SW480 (cell line): ENCODE results near the gene IKBKE.
"Not testable (repeated sequence)": the region's sequence is repeated elsewhere in the genome, so short reads cannot be mapped to it uniquely, and the experiment has no call there.

Experiments used
- DNase-seq: peaks from one replicate; pipeline ENCODE4 v3.0.0-alpha.2; 2016; ENCODE audit warnings: low spot score

IKBKE gene

GRCh38 chr1:206476058-206476457, 5.8 kb downstream of the IKBKE start:
- DNase-seq: no peak

GRCh38 chr1:206476591-206476990, 6.3 kb downstream of the IKBKE start:
- no peak for DNase-seq

DNA sequence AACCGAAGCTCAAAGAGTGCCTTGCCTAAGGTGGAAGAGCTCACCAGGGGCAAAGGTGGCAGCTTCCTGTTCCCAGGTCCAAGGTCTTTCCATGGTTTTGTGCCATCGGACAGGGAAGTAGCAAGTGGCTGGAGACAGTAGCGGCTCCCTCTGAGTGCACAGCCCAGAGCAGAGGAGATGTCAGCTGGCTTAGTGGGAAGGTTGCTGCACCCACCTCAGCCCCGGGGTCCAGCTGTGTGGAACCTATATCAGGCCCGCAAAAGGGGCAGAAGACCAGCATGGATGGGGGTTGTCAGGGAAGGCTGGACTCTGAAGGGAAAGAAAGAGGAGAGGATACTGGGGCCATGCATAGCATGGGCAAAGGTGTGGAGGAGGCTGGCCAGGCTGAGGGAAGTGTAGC, 6.8 kb downstream of the IKBKE start:
- DNase-seq: no peak

- no peak for DNase-seq
Measured at GRCh38 chr1:206477581-206478380, 7.5 kb downstream of the IKBKE start.

DNA sequence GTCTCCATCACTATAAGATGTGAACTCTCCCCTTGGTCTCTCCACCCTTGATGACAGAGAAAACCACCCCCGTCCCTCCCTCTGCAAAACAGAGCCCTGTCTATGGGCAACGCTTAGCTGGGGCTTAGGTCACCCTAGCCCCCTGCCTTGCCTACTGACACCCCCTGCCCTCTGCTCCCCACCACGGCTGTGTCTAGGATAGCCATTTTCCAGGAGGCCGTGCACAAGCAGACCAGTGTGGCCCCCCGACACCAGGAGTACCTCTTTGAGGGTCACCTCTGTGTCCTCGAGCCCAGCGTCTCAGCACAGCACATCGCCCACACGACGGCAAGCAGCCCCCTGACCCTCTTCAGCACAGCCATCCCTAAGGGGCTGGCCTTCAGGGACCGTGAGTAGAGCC, 8.5 kb downstream of the IKBKE start:
- DNase-seq: no peak

- peak; percentile 56 for DNase-seq
Measured at GRCh38 chr1:206479183-206480125, 9.2 kb downstream of the IKBKE start.

DNA sequence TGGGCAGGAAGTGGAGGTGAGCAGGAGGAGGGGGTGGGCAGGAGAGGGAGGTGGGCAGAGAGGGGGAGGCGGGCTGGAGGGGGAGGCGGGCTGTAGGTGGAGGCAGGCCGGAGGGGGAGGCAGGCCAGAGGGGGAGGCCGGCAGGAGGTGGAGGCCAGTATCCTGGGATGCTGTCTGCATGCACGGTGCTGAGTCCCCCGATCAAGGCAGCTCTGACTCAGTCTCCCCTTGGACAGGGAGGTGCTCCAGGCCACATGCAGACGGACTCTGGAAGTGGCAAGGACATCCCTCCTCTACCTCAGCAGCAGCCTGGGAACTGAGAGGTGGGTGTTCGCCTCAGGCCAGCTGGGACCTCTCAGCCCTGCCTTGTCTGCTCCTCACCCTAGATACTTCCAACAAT, 9.9 kb downstream of the IKBKE start:
- no peak for DNase-seq

GRCh38 chr1:206482611-206483010, 12.3 kb downstream of the IKBKE start:
- DNase-seq: no peak

DNA sequence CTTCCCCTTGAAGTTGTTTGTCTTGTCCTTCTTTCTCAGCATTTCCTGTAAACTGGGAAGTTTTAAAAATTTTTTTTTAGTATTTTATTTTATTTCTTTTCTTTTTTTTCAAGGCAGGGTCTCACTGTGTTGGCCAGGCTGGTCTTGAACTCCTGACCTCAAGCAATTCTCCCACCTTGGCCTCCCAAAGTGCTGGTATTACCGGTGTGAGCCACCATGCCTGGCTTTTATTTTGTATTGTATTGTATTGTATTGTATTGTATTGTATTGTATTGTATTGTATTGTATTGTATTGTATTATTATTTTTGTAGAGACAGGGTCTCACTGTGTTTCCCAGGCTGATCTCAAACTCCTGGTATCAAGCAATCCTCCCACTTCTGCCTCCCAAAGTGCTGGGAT, 13.6 kb downstream of the IKBKE start:
- not testable (repeated sequence) for DNase-seq

DNA sequence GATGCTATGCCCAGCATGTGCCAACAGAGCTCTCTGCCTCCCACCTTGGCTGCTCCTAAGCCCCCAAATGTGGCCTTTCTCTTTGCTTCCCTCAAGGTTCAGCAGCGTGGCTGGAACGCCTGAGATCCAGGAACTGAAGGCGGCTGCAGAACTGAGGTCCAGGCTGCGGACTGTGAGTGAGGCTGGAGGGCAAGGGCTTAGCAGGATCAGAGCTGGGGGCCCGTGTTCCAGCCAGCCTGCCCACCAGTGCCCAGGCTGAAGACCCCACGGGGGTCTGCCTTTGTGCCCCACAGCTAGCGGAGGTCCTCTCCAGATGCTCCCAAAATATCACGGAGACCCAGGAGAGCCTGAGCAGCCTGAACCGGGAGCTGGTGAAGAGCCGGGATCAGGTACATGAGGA, 14.6 kb downstream of the IKBKE start:
- no peak for DNase-seq

DNA sequence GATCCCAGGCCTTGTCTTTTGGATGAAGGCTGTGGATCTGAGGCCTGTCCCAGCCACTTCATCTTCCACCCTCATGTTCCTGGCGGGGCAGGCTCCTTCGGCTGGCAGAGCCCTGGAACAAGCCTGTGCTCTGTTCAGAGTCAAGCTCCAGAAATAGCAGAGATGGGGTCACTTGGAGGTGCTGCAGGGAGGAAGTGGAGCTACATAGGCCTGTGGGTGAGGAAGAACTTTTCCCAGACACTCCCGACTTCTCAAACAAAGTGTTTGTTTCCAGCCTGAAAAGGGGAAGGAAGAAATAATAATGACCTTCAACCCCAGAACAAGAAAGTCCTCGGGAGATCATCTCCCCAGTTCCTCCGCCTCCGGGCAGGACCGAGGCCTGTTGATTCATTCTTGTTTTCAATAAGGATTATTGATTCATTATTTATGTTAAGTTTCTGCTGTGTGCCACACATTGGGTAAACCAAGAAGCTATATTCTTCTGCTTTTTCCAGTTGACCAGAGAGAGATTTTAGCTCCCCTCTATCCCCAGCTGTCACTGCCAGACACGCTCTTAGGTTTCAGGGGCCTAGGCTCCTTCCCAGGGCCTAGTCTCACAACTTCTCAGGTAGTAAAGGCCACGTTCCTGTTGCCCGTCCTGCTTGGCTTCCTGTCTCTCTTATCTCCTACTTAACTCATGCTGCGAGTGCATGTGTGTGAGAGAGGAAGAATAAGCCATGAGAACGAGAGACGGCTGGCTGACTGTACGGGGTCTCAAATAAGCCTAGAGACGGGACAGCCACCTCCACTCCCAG, 16.9 kb downstream of the IKBKE start:
- no peak for DNase-seq

DNA sequence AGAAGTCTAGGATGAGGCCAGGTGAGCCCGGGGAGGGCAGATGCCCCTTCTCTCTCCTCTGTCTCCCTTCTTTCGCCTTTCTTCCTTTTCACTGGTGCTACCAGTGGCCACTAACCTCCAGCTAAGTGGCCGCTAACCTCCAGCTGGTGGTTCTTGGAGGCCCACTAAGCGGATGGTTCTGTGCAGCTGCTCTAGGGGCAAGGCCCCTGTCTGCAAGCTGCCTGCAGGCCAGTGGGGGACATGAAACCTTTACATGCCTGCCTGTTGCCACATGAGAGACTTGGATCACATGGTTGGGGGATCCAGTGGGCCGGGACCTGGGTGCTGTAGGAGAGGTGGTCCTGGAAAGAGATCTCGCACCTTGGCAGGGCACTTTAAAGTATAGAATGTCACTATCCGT, 17.7 kb downstream of the IKBKE start:
- no peak for DNase-seq

DNA sequence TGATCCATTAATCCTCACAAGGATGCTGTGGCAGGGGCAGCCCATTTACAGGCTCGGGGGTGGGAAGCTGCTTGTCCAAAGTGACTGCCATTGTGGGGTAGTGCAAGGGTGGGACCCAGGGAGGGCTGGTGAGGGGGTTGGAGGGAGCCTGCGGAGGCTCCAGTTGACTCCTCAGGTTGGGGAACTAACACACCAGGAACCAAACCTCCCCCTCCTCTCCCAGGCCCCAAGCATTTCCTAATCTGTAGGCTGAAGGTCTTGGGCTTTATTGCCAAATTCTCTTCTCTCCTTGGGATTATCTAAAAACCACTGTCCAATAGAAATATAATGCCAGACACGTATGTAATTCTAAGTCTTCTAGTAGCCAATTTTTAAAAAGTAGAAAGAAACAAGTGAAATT, 18.2 kb downstream of the IKBKE start:
- DNase-seq: no peak

GRCh38 chr1:206489980-206490770, 19.9 kb downstream of the IKBKE start:
- DNase-seq: peak; percentile 50

- DNase-seq: no peak
Measured at GRCh38 chr1:206490771-206491405, 20.6 kb downstream of the IKBKE start.

GRCh38 chr1:206491616-206492015, 21.3 kb downstream of the IKBKE start:
- DNase-seq: no peak

DNA sequence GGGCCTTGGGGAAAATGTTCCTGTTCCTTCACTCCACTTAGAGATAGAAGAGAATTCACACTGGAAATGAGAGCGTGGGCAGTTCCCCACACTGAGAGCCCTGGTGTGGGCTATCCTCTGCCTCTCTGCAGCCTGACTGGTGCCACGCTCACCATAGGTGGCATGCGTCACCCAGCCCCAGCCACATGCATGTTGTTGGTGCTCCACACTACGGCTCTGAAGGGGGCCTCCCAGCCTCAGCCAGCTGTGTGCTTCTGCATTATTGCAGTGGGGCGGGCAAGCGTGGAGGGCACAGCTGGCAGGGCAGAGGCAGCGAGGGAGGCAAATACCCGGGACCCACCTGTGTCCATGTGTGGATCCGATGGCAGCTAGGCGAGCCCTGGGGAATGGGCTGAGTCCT, 22.3 kb downstream of the IKBKE start:
- DNase-seq: no peak

DNA sequence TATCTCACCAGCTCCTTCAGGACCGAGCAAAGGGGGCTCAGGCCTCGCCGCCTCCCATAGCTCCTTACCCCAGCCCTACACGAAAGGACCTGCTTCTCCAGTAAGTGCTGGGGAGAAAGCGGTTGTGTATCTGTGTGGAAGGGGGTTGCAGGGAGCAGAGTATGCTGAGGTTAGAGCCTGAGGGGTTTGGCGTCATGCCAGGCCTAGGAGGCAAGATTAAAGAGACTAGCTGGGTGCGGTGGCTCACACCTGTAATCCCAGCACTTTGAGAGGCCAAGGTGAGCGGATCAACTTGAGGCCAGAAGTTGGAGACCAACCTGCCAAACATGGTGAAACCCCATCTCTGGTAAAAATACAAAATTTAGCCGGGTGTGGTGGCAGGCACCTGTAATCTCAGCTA, 23.0 kb downstream of the IKBKE start:
- no peak for DNase-seq

GRCh38 chr1:206495011-206495461, 24.8 kb downstream of the IKBKE start:
- no peak for DNase-seq

DNA sequence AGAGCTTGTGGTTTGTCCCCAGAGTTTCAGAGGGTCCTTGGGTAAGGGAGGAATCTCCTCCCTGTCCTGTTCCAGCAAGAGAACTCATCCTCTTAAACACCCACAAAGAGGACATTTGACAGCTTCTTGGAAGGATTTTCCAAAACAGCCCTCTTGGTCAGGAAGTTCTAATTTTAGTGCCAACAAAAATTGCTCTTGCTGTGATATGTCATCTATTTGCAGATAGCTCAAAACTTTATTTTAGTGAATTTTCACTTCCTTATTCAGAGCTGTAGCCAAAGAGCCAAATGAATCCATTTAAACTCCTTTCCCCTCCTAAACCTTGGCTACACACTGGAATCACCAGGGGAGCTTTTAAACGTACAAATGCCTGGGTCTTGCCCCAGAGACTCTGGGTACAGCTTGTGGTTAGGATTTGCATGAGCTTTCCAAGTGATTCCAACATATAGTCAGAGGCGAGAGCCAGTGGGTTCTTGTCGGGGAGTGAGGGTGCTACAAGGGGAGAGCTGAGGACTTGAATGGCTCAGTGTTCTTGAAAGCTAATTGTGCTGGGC, 25.3 kb downstream of the IKBKE start:
- no peak for DNase-seq
